Sciatic nerve (tissue), 2 donors: ENCODE data around the gene P2RY11. TPM values are rescaled to one million over a fixed set of nuclear protein-coding genes. Genes with fewer than 3 reads are reported as not detected.

Source experiments
- ATAC-seq: fragments of 200-7000 bp; cut with Tn5 transposase; one replicate; pipeline ENCODE4 v1.9.1; 2020; ENCODE audit warnings: mild to moderate bottlenecking, moderate library complexity
- DNase-seq: peaks from one replicate; pipeline ENCODE4 v3.0.0-alpha.2; 2020; ENCODE audit warnings: low spot score
- intact Hi-C: fragments of 100-400 bp; cut with DNase I; formaldehyde crosslinking; loops from one replicate; pipeline ENCODE4 v1.14.2; 2022
- total RNA-seq: library from RNA; stranded (reverse); fragmentation: NEBNext Ultra II Directional; extraction: Animal tissue kit (Norgen Biotek cat#: 25700); gene quantifications from one replicate; pipeline ENCODE4 v1.2.1, GENCODE V29; 2021
- donor health status: DM: no; HTN: no; CAD: no.
- donor health status: DM: no; HTN: no; CAD: no.

The P2RY11 gene, protein sequence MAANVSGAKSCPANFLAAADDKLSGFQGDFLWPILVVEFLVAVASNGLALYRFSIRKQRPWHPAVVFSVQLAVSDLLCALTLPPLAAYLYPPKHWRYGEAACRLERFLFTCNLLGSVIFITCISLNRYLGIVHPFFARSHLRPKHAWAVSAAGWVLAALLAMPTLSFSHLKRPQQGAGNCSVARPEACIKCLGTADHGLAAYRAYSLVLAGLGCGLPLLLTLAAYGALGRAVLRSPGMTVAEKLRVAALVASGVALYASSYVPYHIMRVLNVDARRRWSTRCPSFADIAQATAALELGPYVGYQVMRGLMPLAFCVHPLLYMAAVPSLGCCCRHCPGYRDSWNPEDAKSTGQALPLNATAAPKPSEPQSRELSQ
- total RNA-seq = 9.9 TPM

DNA sequence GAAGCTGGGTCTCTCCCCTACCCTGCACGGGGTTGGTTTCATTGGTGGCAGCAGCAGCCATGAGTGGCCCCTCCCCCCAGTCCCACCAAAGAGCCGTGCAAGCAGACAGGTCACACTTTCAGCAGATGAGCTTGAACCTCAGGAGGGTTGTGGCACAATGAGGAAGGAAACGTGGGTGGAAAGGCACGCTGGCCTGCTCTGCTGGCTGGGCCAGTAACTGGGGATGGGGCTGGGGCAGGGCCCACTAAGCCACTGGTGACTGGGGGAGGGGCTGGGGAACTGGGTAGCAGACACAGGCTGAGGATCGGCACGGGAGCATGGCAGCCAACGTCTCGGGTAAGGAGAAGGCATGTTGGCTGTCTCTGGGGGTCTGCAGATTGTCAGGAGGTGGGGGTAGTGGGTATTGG is at the start of gene P2RY11:
Gene P2RY11, plus strand, starts transcription at position 289 of the 407 bp plus-strand sequence. Its CDS starts 29 bp downstream, at position 318.
- no peak for ATAC-seq
- DNase-seq = no peak
- intact Hi-C loops = no loop called here

DNA sequence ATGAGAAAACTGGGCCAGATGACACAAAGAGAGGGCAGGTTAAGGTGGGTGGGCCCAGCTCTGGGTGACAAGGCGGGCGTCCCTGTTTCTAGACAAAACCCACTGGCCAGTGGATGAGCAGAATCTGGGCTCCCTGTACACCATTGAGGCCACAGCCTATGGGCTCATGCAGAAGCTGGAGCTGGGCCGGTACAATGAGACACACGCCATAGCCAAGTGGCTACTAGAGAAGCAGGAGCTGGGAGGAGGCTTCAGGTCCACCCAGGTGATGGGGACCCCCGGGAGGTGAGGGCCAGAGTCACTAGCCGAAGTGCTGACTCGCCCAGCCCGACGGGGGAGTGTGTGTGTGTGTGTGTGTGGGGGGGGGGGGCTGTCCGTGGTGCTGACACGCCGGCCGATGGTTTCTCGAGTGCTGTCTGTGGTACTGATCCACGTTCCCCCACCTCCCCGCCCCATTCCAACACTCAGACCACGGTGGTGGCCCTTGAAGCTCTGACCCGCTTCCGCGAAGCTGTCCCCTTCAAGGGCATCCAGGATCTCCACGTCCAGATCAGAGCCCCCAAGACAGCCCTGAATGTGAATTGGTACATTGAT is 49.7 kb upstream of the P2RY11 start:
- DNase-seq = no peak
- no peak for ATAC-seq
- intact Hi-C loops = no loop called here

DNA sequence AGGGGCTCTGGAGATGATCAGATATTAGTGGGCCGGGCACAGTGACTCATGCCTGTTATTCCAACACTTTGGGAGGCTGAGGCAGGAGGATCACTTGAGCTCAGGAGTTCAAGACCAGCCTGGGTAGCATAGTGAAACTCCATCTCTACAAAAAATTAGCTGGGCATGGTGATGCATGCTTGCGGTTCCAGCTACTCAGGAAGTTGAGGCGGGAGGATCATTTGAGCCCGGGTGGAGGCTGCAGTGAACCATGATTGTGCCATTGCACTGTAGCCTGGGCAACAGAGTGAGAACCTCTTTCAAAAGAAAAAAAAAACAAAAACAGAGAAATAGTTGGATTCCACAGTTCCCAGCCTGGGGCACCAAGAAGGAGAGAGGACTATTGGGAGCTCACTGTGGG is 43.3 kb upstream of the P2RY11 start:
- DNase-seq (no peak), ATAC-seq (no peak)
- intact Hi-C loops = no loop called here

DNA sequence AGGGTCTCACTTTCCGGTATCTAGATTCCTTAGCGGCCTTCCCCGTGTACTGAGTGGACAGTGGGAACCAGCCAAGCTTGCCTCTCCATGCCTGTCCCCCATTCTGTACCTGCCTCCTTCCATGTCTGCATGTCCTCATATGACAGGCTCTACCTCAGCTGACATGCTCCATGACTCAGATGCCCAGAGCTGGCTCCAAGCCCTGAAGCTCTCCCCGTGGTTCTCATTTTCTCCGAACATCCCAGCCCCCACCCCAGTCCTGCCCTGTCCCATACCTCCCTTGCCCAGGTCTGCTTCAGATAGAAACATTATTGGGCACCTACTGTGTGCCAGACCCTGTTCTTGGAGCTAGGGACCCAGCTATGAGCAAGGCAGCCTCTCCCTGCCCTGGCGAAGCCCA is 42.4 kb upstream of the P2RY11 start:
- DNase-seq (no peak), ATAC-seq (no peak)
- intact Hi-C loops = no loop called here

DNA sequence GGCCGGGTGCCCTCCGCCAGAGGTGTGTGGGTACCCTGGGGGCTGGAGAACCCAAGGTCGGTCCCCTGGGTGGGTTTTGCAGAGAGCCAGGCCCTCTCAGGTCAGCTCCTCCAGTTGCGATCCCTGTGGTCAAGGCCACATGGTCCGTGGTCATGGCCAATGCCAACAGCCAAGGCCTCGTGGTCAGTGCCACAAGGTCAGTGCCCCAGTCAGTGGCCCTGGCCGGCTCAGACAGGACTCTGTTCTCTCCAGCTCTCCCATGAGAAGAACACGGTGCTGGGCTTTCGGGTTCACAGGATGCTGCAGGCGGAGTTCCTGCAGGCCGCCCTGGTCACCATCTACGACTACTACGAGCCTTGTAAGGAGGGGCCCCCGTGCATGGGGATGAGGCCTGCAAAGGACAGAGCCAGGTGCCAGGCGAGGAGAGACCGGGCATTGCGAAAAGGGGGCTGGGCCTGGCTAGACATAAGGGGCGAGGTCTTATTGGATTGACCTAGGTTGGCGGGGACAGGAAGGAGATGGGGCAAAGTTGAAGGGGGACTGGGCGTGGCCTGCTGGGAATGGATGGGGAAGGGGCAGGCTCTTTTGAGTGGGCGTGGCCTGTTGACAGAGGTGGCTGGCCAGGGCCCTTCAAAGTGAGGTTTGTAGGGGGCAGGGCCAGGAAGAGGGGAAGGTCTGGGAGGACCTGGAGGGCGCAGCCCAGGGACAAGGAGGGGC is 40.6 kb upstream of the P2RY11 start:
- DNase-seq = no peak
- intact Hi-C loops = no loop called here
- no peak for ATAC-seq

DNA sequence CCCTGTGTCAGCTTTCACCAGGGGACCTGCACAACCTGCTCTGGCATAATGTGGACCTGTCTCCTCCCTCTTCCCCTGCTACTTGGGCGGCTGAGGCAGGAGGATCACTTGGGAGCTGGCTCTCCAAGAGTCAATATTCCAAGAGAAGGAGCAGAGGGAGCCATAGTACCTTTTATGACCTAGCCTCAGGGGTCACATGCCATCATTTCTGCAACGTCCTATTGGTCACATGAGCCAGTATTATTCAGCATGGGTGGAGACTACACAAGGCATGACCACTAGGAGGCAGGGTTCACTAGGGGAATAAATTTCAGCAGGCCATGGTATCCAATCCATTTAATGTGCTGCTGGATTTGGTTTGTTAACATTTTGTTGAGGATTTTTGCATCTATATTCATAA is 37.3 kb upstream of the P2RY11 start:
- intact Hi-C loops = no loop called here
- DNase-seq (no peak), ATAC-seq (no peak)

- ATAC-seq (no peak), DNase-seq (no peak)
- intact Hi-C loops = no loop called here
These were observed 35.0 kb upstream of the P2RY11 start for GRCh38 chr19:10076535-10076934.

GRCh38 chr19:10078329-10078728 is 33.2 kb upstream of the P2RY11 start:
- ATAC-seq (no peak), DNase-seq (no peak)
- intact Hi-C loops = no loop called here

- ATAC-seq = no peak
- DNase-seq = no peak
- intact Hi-C loops = no loop called here
These were observed 32.5 kb upstream of the P2RY11 start for GRCh38 chr19:10079031-10079453.

- DNase-seq (no peak), ATAC-seq (no peak)
- intact Hi-C loops = no loop called here
These were observed 27.6 kb upstream of the P2RY11 start for GRCh38 chr19:10083911-10084310.

DNA sequence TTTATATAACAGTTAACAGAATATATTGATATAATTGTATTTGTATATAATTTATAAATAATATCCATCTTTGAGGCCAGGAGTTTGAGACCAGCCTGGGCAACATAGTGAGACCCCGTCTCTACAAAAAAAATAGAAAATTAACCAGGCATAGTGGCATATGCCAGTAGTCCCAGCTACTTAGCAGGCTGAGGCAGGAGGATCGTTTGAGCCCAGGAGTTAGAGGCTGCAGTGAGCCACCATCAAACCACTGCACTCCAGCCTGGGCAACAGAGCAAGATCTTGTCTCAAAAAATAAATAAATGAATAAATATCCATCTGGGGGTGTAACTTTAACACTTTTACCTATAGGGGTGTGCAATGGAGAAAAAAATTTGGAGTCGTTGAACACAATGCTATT is 26.7 kb upstream of the P2RY11 start:
- ATAC-seq = no peak
- intact Hi-C loops = no loop called here
- no peak for DNase-seq

GRCh38 chr19:10085641-10086590 is 25.6 kb upstream of the P2RY11 start, which contains the start of gene SHFL:
SHFL (plus strand) TSS chr19:10086317; CDS start chr19:10086428, 111 bp downstream.
- DNase-seq = peak; percentile 86
- ATAC-seq = peak; percentile 90
- intact Hi-C loops = no loop called here

DNA sequence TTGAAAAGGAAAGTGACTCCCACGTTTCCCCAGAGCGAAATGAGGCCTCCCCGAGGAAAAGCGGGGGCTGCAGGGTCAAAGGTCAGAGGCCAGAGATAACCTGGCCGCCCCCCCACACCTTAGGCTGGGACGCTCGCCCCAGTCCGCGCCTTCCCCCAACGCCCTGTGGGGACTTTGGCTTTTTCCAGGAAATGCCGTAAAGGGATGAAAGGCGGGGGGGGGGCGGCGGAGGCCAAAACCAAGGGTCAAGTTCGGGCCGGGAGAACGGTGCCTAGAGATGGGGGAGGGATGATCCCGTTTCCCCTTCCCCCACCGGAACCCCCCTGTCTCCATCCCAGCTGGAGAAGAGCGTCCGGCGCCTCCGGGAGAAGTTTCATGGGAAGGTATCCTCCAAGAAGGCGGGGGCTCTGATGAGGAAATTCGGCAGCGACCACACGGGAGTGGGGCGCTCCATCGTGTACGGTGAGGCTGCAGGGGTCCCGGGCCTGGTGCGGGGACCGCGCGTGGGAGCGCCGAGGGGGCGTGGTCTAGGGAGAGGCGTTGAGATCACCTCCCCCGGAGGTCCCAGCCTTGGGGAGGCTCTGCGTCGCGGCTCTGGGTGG is 24.8 kb upstream of the P2RY11 start:
- ATAC-seq (peak; percentile 52), DNase-seq (peak; percentile 77)
- intact Hi-C loops = no loop called here

GRCh38 chr19:10087296-10088061 is 24.0 kb upstream of the P2RY11 start:
- ATAC-seq = no peak
- intact Hi-C loops = no loop called here
- DNase-seq = no peak

- intact Hi-C loops = no loop called here
- ATAC-seq (no peak), DNase-seq (no peak)
These were observed 22.4 kb upstream of the P2RY11 start for GRCh38 chr19:10088949-10089554.

DNA sequence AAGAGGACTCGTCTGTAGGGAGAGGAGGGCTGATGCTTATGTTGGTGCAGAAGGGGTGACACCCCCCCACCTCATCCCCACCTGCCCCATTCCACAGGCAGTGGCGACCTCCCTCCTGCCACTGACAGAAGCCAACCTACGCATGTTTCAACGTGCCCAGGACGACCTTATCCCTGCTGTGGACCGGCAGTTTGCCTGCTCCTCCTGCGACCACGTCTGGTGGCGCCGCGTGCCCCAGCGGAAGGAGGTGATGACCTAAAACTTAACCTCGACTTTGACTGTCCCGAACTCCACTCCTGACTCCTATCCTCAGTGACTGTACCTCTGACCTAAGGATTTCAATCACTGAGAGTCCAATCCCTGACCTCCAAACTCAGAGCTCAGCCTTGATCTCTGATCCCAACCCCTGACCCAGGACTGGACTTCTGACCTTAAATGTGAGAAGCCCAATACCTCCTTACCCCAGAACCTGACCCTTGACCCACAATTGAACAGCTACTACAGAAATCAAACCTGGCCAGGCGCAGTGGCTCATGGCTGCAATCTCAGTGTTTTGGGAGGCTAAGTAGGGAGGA is 21.6 kb upstream of the P2RY11 start:
- DNase-seq (no peak), ATAC-seq (no peak)
- intact Hi-C loops = no loop called here

DNA sequence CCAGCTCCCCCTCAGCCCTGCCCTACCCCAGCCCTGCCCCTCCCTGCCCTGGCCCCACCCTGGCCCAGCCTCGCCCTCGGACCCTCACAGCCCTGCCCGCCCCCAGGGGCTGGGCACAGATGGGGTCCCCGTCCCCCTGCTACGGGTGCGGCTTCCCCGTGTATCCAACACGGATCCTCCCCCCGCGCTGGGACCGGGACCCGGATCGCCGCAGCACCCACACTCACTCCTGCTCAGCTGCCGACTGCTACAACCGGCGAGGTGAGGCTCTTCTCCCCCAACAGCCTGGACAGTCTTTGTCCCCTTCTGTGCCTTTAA is 20.2 kb upstream of the P2RY11 start:
- intact Hi-C loops = no loop called here
- DNase-seq (no peak), ATAC-seq (no peak)
